ENCODE results near the gene HMGN4.

The HMGN4 gene

GRCh38 chr6:26595669-26596269 is 57.6 kb downstream of the HMGN4 start:
- peak overlapping the region; percentile 100 for H3K4me3 ChIP-seq (ENCODE audit: low read length)
- peak; percentile 84 for DNase-seq (ENCODE audit: low read depth)
- TF ChIP-seq CTCF (conservative IDR thresholded peaks at IDR 0.05; ENCODE audit: low read length), result peak; percentile 85
